ENCODE measurements around the gene NDFIP1.

Gene NDFIP1

DNA sequence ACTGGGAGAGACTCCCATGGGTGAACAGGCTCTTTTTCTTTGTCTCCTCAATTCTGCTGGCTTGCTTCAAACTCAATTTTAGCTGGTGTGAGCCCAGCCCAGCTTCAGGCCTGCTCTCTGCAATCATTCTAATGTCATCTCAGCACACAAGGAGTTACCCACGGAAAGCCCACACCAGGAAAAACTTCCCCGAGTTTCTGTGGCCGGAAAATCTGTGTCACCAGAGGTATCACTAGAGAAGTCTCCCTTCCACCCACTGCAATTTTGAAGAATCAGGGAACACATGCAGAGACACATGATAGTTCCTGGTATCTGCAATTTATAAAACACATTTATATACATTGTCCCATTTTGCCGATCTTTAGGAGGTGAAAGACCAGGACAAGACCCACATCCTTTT is 13.5 kb upstream of the NDFIP1 start:
- no peak for FAIRE-seq

GRCh38 chr5:142095651-142096330 is 12.8 kb upstream of the NDFIP1 start:
- FAIRE-seq, result no peak

DNA sequence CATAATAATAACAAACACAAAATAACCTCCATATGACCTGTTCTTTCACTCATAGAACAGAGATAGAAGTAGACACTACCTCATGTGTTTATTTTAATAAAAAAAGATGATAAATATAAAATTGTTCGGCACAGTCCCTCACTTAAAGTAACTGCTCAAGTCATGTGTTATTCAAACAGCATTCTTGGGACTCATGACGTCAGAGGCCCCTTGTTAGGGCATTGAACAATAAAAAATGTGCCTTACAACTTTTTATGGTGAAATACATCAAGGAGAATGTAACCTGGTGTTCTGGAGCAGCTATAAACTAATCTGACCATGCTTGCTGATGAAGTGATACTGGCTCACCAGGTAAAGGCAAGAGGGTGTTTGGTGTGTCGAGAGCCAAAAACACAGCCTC is 12.2 kb upstream of the NDFIP1 start:
- FAIRE-seq, result no peak

GRCh38 chr5:142097681-142098080 is 10.9 kb upstream of the NDFIP1 start:
- no peak for FAIRE-seq

GRCh38 chr5:142098275-142098674 is 10.3 kb upstream of the NDFIP1 start:
- FAIRE-seq, result no peak

GRCh38 chr5:142098931-142099330 is 9.6 kb upstream of the NDFIP1 start:
- FAIRE-seq, result no peak

DNA sequence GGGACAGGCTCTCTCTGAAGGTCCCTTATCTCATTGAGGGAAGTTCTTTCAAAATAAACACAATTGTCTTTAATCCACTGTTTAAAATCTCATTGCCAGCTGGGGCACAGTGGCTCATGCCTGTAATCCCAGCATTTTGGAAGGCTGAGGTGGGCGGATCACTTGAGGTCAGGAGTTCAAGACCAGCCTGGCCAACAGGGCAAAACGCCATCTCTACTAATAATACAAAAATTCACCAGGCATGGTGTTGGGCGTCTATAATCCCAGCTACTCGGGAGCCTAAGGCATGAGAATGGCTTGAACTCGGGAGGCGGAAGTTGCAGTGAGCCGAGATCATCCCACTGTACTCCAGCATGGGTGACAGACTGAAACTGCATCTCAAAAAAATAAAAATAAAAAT is 8.3 kb upstream of the NDFIP1 start:
- FAIRE-seq, result no peak

GRCh38 chr5:142102980-142103740 is 5.4 kb upstream of the NDFIP1 start:
- no peak for FAIRE-seq

DNA sequence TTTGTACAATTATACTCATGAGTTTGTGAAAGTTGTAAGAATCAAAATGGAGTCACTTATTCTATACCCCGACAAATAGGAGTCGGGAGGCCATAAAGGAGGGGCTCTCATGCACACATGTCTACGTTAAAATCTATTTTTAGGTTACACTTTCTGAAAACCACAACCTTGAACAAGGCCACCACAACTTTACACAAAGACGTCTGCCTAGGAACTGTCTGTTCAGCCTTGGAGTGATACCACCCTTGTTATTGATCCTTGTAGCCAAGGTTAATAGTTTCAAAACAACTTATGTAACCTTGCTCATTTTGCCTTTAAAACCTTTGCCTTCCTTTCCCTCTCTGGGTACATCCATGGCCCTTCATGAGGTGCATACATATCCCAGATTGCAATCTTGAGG is 4.1 kb upstream of the NDFIP1 start:
- no peak for FAIRE-seq

DNA sequence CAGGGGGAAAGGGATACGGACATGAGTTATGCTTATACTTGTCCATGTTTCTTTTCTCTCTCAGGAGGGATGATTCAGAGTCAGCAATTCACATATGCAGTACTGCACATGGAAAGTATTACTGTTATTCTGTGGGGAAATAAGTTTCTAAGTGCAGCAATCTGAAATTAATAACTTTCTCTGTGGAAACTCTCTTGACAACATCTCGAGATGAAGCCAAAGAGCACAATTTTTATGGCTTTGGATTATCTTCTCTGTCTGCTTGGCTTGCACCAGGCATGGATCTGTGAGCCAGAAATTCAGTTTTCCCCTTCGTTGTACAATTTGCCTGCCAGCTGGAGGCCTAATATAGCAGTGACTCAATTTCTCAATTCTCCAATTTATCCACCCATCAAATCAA is 2.5 kb upstream of the NDFIP1 start:
- no peak for FAIRE-seq

GRCh38 chr5:142107036-142107735 is 1.4 kb upstream of the NDFIP1 start:
- FAIRE-seq, result no peak

DNA sequence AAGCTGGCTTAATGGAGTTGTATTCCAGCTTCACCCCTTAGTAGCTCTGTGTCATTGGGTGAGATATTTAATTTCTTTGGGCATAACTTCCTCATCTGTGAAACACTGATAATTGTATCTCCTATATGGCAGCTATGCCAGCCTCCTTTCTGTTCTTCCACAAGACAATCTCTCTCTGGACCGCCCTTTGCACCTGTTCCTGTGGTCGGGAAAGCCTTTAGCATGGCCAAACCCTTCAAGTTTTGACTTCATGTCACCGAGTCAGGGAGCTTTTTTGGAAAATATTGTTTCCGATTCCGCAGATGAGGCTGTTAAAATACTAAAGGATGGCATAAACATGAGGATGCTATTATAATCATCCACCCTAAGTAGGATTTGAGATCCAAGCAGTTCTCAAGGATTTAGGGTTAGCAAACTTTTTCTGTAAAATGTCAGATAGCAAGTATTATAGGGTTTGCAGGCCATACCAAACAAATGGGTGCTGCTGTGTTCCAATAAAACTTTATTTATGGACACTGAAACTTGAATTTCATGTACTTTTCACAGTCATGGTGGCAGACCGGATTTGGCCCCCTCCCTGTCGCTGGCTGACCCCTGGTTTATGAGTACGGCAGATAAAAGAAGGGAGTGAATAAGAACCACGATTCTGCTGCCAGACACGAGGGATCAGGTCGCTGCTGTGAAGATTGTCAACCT is 695 bp upstream of the NDFIP1 start:
- FAIRE-seq, result no peak

- no peak for FAIRE-seq
These were observed 909 bp downstream of the NDFIP1 start for GRCh38 chr5:142109331-142110045.

DNA sequence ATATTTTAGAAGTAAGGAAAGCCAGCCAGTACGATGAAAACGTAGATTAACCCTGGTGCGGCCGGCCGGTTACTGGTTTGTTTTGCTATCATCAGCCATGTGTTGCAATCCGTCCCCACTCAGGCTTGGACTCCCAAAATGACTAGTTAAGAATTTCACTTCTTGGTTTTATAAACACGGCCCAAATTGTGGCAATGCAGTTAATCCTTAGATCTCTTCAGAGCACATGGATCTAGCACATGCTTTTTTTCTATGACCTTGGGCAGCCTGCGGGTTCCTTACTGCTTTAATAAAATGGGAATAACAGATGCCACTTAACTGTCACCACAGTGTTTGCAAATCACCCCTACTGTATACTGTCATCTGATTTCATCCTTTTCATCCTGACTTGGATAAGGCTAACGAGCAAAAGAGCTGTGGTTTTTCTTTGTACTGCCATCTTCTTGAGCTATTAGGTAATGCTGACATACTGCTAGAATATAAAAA is 1.5 kb downstream of the NDFIP1 start:
- no peak for FAIRE-seq

- FAIRE-seq, result no peak
These were observed 2.6 kb downstream of the NDFIP1 start for GRCh38 chr5:142110988-142111687.

- FAIRE-seq, result no peak
These were observed 6.1 kb downstream of the NDFIP1 start for GRCh38 chr5:142114687-142115086.

- no peak for FAIRE-seq
These were observed 7.5 kb downstream of the NDFIP1 start for GRCh38 chr5:142115937-142116614.

DNA sequence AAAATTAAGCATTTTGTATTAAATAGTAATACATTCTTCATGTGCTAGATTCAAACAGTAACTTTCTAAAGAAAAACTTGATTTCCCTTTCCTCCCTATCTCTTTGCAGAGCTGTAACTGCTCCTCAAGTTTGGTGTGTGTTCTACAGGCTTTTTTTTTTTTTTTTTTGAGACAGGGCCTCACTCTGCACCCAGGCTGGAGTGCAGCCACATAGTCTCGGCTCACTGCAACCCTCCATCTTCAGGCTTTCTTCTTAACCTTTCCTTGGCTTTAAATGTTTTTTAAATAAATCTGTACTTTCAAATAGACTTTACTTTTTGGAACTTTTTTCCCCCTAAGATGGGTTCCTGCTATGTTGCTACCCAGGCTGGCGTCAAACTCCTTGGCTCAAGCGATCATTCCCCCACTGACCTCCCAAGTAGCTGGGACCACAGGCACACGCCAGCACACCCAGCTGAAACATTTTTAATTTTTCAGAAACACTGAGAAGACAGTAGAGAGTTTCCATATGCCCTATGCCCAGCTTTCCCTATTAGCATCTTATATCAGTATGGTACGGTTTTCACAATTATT is 9.1 kb downstream of the NDFIP1 start:
- no peak for FAIRE-seq

GRCh38 chr5:142118155-142118686 is 9.6 kb downstream of the NDFIP1 start:
- FAIRE-seq, result no peak

GRCh38 chr5:142119051-142119625 is 10.6 kb downstream of the NDFIP1 start:
- no peak for FAIRE-seq

Data from TTC549 (cell line).